H1 (cell line): ENCODE data around the gene AGXT2. TPM values are rescaled to one million over a fixed set of nuclear protein-coding genes. Genes with fewer than 3 reads are reported as not detected.

Experiments
- CTCF ChIA-PET: fragments of 300-600 bp; sonication (Branson Sonifier 250); formaldehyde crosslinking; loops from one replicate; lab custom pipeline; 2021; ENCODE audit not compliant: partially characterized antibody; lab: Charles Lee
- POLR2A ChIA-PET: fragments of 300-600 bp; sonication (Branson Sonifier 250); formaldehyde crosslinking; loops from one replicate; lab custom pipeline; 2021; ENCODE audit warnings: inconsistent platforms; ENCODE audit not compliant: partially characterized antibody; lab: Charles Lee
- DNase-seq, 2 experiments: peaks; one replicate each; pipeline versions ENCODE4 v3.0.0 to v3.0.0-alpha.2; 2010 to 2022; ENCODE audit warnings: low spot score in 2 of 2, low read depth in 1 of 2, mixed read lengths in 1 of 2
- FAIRE-seq: peaks from 2 replicates; lab custom pipeline; 2011; peaks lifted over from hg19 to GRCh38; lab: Jason Lieb, UNC
- H2AFZ ChIP-seq: 2 replicates; pipeline ENCODE4 v1.8.1; 2012; ENCODE audit warnings: low read length, inconsistent platforms
- H2AK5ac ChIP-seq: 2 replicates; pipeline ENCODE4 v1.6.1; 2013; ENCODE audit warnings: low read depth, low read length
- H2BK120ac ChIP-seq: replicated peaks from 2 replicates; pipeline ENCODE3; 2013; ENCODE audit warnings: low read depth, low read length, inconsistent platforms
- H2BK12ac ChIP-seq: 2 replicates; pipeline ENCODE4 v1.6.1; 2013; ENCODE audit warnings: low read depth, low read length
- H2BK15ac ChIP-seq: 2 replicates; pipeline ENCODE4 v1.6.1; 2013; ENCODE audit warnings: low read length
- H2BK20ac ChIP-seq: 2 replicates; pipeline ENCODE4 v1.6.1; 2013; ENCODE audit warnings: low read length
- H2BK5ac ChIP-seq: 2 replicates; pipeline ENCODE4 v1.6.1; 2013; ENCODE audit warnings: low read depth, low read length
- H3K14ac ChIP-seq: 2 replicates; pipeline ENCODE4 v1.6.1; 2013; ENCODE audit warnings: inconsistent platforms; ENCODE audit not compliant: insufficient read length
- H3K18ac ChIP-seq: 2 replicates; pipeline ENCODE4 v1.6.1; 2013; ENCODE audit warnings: low read length; ENCODE audit errors: extremely low read depth
- H3K23ac ChIP-seq: 2 replicates; pipeline ENCODE4 v1.6.1; 2013; ENCODE audit warnings: inconsistent platforms; ENCODE audit not compliant: insufficient read length
- H3K23me2 ChIP-seq: 2 replicates; pipeline ENCODE4 v1.6.1; 2013; ENCODE audit warnings: low read depth, low read length
- H3K27ac ChIP-seq: 2 replicates; pipeline ENCODE4 v1.6.1; 2011; ENCODE audit warnings: low read depth, low read length, inconsistent platforms
- H3K27me3 ChIP-seq, 4 experiments: replicated peaks in 1 of 4; 1 replicate in 1 of 4; 2 replicates in 3 of 4; pipeline versions ENCODE4 v1.6.1 to v1.8.1; 2011 to 2013; ENCODE audit warnings: low read length in 3 of 4, mild to moderate bottlenecking in 3 of 4, inconsistent platforms in 2 of 4, mixed read lengths in 2 of 4, moderate library complexity in 1 of 4; ENCODE audit not compliant: control insufficient read depth in 3 of 4, insufficient read depth in 3 of 4; ENCODE audit errors: extremely low read depth in 1 of 4
- H3K36me3 ChIP-seq, 4 experiments: 2 replicates each; pipeline versions ENCODE4 v1.6.1 to v1.8.1; 2011 to 2013; ENCODE audit warnings: mild to moderate bottlenecking in 4 of 4, low read length in 3 of 4, moderate library complexity in 2 of 4, control low read depth in 1 of 4, inconsistent platforms in 1 of 4; ENCODE audit not compliant: insufficient read depth in 4 of 4, control insufficient read depth in 2 of 4
- H3K4ac ChIP-seq: replicated peaks from 2 replicates; pipeline ENCODE3; 2013; ENCODE audit warnings: low read length, low read depth, mixed read lengths, inconsistent platforms; ENCODE audit not compliant: insufficient read length
- H3K4me1 ChIP-seq, 4 experiments: replicated peaks in 1 of 4; 1 replicate in 1 of 4; 2 replicates in 3 of 4; pipeline versions ENCODE4 v1.6.1 to v1.8.1; 2011 to 2013; ENCODE audit warnings: low read length in 3 of 4, inconsistent platforms in 2 of 4, mixed read lengths in 1 of 4; ENCODE audit not compliant: insufficient read depth in 4 of 4, control insufficient read depth in 3 of 4
- H3K4me2 ChIP-seq, 2 experiments: 2 replicates each; pipeline versions ENCODE4 v1.6.1 to v1.8.1; 2011 to 2013; ENCODE audit warnings: low read depth in 2 of 2, low read length in 2 of 2, control low read depth in 1 of 2, inconsistent platforms in 1 of 2, mild to moderate bottlenecking in 1 of 2; ENCODE audit not compliant: insufficient read depth in 1 of 2
- H3K4me3 ChIP-seq, 4 experiments: fragments of 200-600, 300-600 bp in 1 of 4; sonication (generic), shearing (Covaris generic), sonication (Bioruptor Twin) in 1 of 4; 2 replicates each; pipeline versions ENCODE4 v1.5.1 to v1.8.1; 2011 to 2016; ENCODE audit warnings: low read length in 4 of 4, low read depth in 3 of 4, control low read depth in 2 of 4, inconsistent platforms in 2 of 4, mild to moderate bottlenecking in 2 of 4, mixed read lengths in 1 of 4, moderate library complexity in 1 of 4; ENCODE audit not compliant: insufficient read depth in 2 of 4; ENCODE audit errors: extremely low read depth in 1 of 4
- H3K56ac ChIP-seq: replicated peaks from 2 replicates; pipeline ENCODE3; 2013; ENCODE audit warnings: low read depth, mild to moderate bottlenecking, mixed read lengths, low read length, inconsistent platforms; ENCODE audit not compliant: insufficient read length
- H3K79me1 ChIP-seq: 2 replicates; pipeline ENCODE4 v1.6.1; 2013; ENCODE audit warnings: low read depth, low read length, control low read depth
- H3K79me2 ChIP-seq, 2 experiments: 2 replicates each; pipeline versions ENCODE4 v1.6.1 to v1.8.1; 2012 to 2013; ENCODE audit warnings: low read length in 2 of 2, mild to moderate bottlenecking in 2 of 2, inconsistent platforms in 1 of 2; ENCODE audit not compliant: insufficient read depth in 2 of 2, control insufficient read depth in 1 of 2
- H3K9ac ChIP-seq, 4 experiments: replicated peaks in 1 of 4; 1 replicate in 1 of 4; 2 replicates in 3 of 4; pipeline versions ENCODE4 v1.6.1 to v1.8.1; 2011 to 2013; ENCODE audit warnings: low read depth in 3 of 4, low read length in 3 of 4, control low read depth in 2 of 4, mild to moderate bottlenecking in 2 of 4, moderate library complexity in 2 of 4, inconsistent platforms in 1 of 4; ENCODE audit errors: extremely low read depth in 1 of 4
- H3K9me3 ChIP-seq, 2 experiments: 2 replicates each; pipeline versions ENCODE4 v1.6.1 to v1.8.1; 2012 to 2013; ENCODE audit warnings: mild to moderate bottlenecking in 2 of 2, moderate library complexity in 2 of 2, control low read depth in 1 of 2, inconsistent platforms in 1 of 2, low read depth in 1 of 2, low read length in 1 of 2, mixed read lengths in 1 of 2; ENCODE audit not compliant: insufficient read depth in 2 of 2
- H4K20me1 ChIP-seq, 2 experiments: replicated peaks in 1 of 2; 2 replicates each; pipeline versions ENCODE3 to v1.8.1; 2011 to 2013; ENCODE audit warnings: inconsistent platforms in 2 of 2, low read length in 2 of 2, mild to moderate bottlenecking in 1 of 2; ENCODE audit not compliant: insufficient read depth in 2 of 2, control insufficient read depth in 1 of 2
- H4K5ac ChIP-seq: 2 replicates; pipeline ENCODE4 v1.6.1; 2013; ENCODE audit warnings: low read length, low read depth, mixed read lengths, inconsistent platforms; ENCODE audit not compliant: insufficient read length
- H4K8ac ChIP-seq: 2 replicates; pipeline ENCODE4 v1.8.0; 2013; ENCODE audit warnings: mild to moderate bottlenecking, moderate library complexity, low read length, inconsistent platforms; ENCODE audit not compliant: insufficient read depth; ENCODE audit errors: extremely low read depth
- H4K91ac ChIP-seq: replicated peaks from 2 replicates; pipeline ENCODE3; 2013; ENCODE audit warnings: low read length, mixed read lengths, inconsistent platforms; ENCODE audit not compliant: insufficient read length
- CBX8 ChIP-seq: fragments of 300-800, 300-1000 bp; sonication (generic); IDR thresholded peaks from 2 replicates; pipeline ENCODE4 v1.7.1; 2016; ENCODE audit warnings: low read depth, low read length, borderline replicate concordance
- E2F6 ChIP-seq: IDR thresholded peaks from 2 replicates; pipeline ENCODE4 v1.6.1; 2012; ENCODE audit warnings: inconsistent platforms
- EGR1 ChIP-seq: IDR thresholded peaks from 2 replicates; pipeline ENCODE4 v1.6.1; 2011; ENCODE audit warnings: low read depth, low read length, borderline replicate concordance
- EP300 ChIP-seq, 2 experiments: IDR thresholded peaks; 1 replicate in 1 of 2; 2 replicates in 1 of 2; pipeline ENCODE4 v1.6.1; 2011 to 2012; ENCODE audit warnings: low read depth in 2 of 2, low read length in 2 of 2, mild to moderate bottlenecking in 2 of 2, borderline replicate concordance in 1 of 2, inconsistent platforms in 1 of 2, moderate library complexity in 1 of 2
- NANOG ChIP-seq: IDR thresholded peaks from 2 replicates; pipeline ENCODE4 v1.6.1; 2011; ENCODE audit warnings: low read length, low read depth, mild to moderate bottlenecking, inconsistent platforms; ENCODE audit not compliant: insufficient read depth, poor library complexity, severe bottlenecking
- SIN3A ChIP-seq, 2 experiments: IDR thresholded peaks in 1 of 2; conservative IDR thresholded peaks in 1 of 2; 2 replicates each; pipeline ENCODE4 v1.6.1; 2011 to 2012; ENCODE audit warnings: low read length in 2 of 2, improper control_type of control experiment in 1 of 2, low read depth in 1 of 2, mild to moderate bottlenecking in 1 of 2
- WGBS, 2 experiments: shearing (Covaris generic) in 1 of 2; methylation state at CpG; one replicate each; pipeline versions ENCODE4 v1.1.6 to v1.1.7; 2013 to 2015; ENCODE audit warnings: low lambda C conversion rate in 2 of 2, mixed read lengths in 2 of 2, inconsistent platforms in 1 of 2, low coverage in 1 of 2, missing lambda C conversion rate in 1 of 2; ENCODE audit not compliant: insufficient replicate concordance in 2 of 2, insufficient coverage in 1 of 2, insufficient read length in 1 of 2; ENCODE audit errors: extremely low coverage in 1 of 2, missing lambda C conversion rate in 1 of 2; 5-methylcytosine and 5-hydroxymethylcytosine counted together
- polyA plus RNA-seq, 7 experiments: library from polyadenylated mRNA; depleted of rRNA in 3 of 7; stranded (reverse) in 5 of 7; unstranded in 2 of 7; fragments of >200 nt in 5 of 7; fragments of 200-250 nt in 2 of 7; gene quantifications; 1 replicate in 5 of 7; 2 replicates in 1 of 7; 4 replicates in 1 of 7; pipeline versions ENCODE4 v1.2.1 to v1.2.3, GENCODE V29; 2011 to 2013; ENCODE audit warnings: missing spikeins in 2 of 7, mixed read lengths in 2 of 7
- total RNA-seq: library from RNA; stranded (reverse); fragmentation: NEBNext Ultra II Directional; extraction: Animal tissue kit (Norgen Biotek cat#: 25700); gene quantifications from 2 replicates; pipeline ENCODE4 v1.2.1, GENCODE V29; 2021

Gene AGXT2
- total and polyA plus RNA-seq, 2 of the 8 experiments (the other 6 are each of a cell fraction or from before 2014, with no cell fraction given), result not detected

- no peak overlapping the region for H2BK20ac ChIP-seq
- CTCF ChIA-PET, result interaction anchor here (1.2 to 2.1 kb wide), 2 partner anchors 28 to 139 kb away, joined by 3 to 6 read pairs; no protein-coding TSS in a partner anchor
Measured at GRCh38 chr5:35031276-35031675, 16.5 kb downstream of the AGXT2 start.

More at GRCh38 chr5:35031276-35031675, 16.5 kb downstream of the AGXT2 start:
- Histone ChIP-seq H3K4ac (no peak overlapping the region), H3K4me2 (no peak overlapping the region), H3K79me2 (no peaks in the 10 kb centered on the region), H2BK120ac (no peak overlapping the region), H2BK12ac (no peak overlapping the region), H3K36me3 (no peaks in the 10 kb centered on the region), H2BK15ac (no peak overlapping the region), H3K27me3 (no peaks in the 10 kb centered on the region), H3K14ac (no peak overlapping the region), H3K56ac (no peak overlapping the region), H3K4me3 (no peak overlapping the region), H2AK5ac (no peak overlapping the region), H2BK5ac (no peak overlapping the region), H4K91ac (no peak overlapping the region), H3K23me2 (no peaks in the 10 kb centered on the region), H2AFZ (peak overlapping the region; percentile 43; the same call in 1 of the 2 replicates), H3K18ac (no peak overlapping the region), H3K79me1 (no peaks in the 10 kb centered on the region), H4K8ac (no peak overlapping the region), H4K20me1 (no peaks in the 10 kb centered on the region), H3K9ac (no peak overlapping the region), H3K23ac (no peak overlapping the region), H4K5ac (no peak overlapping the region), H3K27ac (no peak overlapping the region), H3K9me3 (no peaks in the 10 kb centered on the region), H3K4me1 (peaks cover 0 to 3% (median 0%) of the 10 kb centered on the region in 4 experiments; a peak in 2 of 7 replicates)
- TF ChIP-seq CBX8 (no peak), SIN3A (conservative IDR thresholded peaks at IDR 0.05 in 1 of 2, IDR thresholded peaks at IDR 0.05 in 1 of 2; ENCODE audit: low read depth in 1 of 2, low read length in 2 of 2) (no peak), NANOG (no peak), E2F6 (no peak), EGR1 (no peak), EP300 (IDR thresholded peaks at IDR 0.05; ENCODE audit: borderline replicate concordance in 1 of 2, low read depth in 2 of 2, low read length in 2 of 2) (no peak)
- no peak for DNase-seq
- WGBS, 2 experiments, result 75% methylated on average over 5 of the region's 5 CpGs; no CpG with 5 or more reads in 1 of the 2 experiments
- FAIRE-seq, result no peak
- POLR2A ChIA-PET, result no interaction called here
